HG02759 (cell line): Measurements from ENCODE around the gene HECW1.

Experiments used
- ATAC-seq: cut with Tn5 transposase; IDR thresholded peaks from one replicate; pipeline ENCODE4 v1.9.1; 2021; ENCODE audit warnings: mild to moderate bottlenecking, moderate library complexity; ENCODE audit not compliant: unreplicated experiment

Gene HECW1

GRCh38 chr7:43405948-43406347 is 293.5 kb downstream of the HECW1 start:
- ATAC-seq, result no peak

GRCh38 chr7:43406961-43407360 is 294.5 kb downstream of the HECW1 start:
- no peak for ATAC-seq

- no peak for ATAC-seq
Measured at GRCh38 chr7:43408981-43409380, 296.5 kb downstream of the HECW1 start.

- ATAC-seq, result no peak
Measured at GRCh38 chr7:43417455-43417854, 305.0 kb downstream of the HECW1 start.

- no peak for ATAC-seq
Measured at GRCh38 chr7:43430411-43430810, 318.0 kb downstream of the HECW1 start.

GRCh38 chr7:43431020-43431595 is 318.7 kb downstream of the HECW1 start:
- no peak for ATAC-seq

GRCh38 chr7:43433639-43434038 is 321.2 kb downstream of the HECW1 start:
- ATAC-seq, result no peak

GRCh38 chr7:43437001-43437400 is 324.6 kb downstream of the HECW1 start:
- no peak for ATAC-seq

- no peak for ATAC-seq
Measured at GRCh38 chr7:43438897-43439479, 326.5 kb downstream of the HECW1 start.

- ATAC-seq, result peak; percentile 82
Measured at GRCh38 chr7:43439631-43440401, 327.4 kb downstream of the HECW1 start.

GRCh38 chr7:43441231-43442130 is 329.0 kb downstream of the HECW1 start:
- no peak for ATAC-seq

GRCh38 chr7:43443381-43443780 is 330.9 kb downstream of the HECW1 start:
- ATAC-seq, result no peak

- no peak for ATAC-seq
Measured at GRCh38 chr7:43444711-43445578, 332.5 kb downstream of the HECW1 start.

- no peak for ATAC-seq
Measured at GRCh38 chr7:43449577-43449976, 337.1 kb downstream of the HECW1 start.

GRCh38 chr7:43450894-43451293 is 338.4 kb downstream of the HECW1 start:
- no peak for ATAC-seq

GRCh38 chr7:43454936-43455518 is 342.6 kb downstream of the HECW1 start:
- ATAC-seq, result no peak

- no peak for ATAC-seq
Measured at GRCh38 chr7:43456200-43456599, 343.8 kb downstream of the HECW1 start.

- ATAC-seq, result no peak
Measured at GRCh38 chr7:43458330-43459018, 346.0 kb downstream of the HECW1 start.

GRCh38 chr7:43459019-43459337 is 346.5 kb downstream of the HECW1 start:
- no peak for ATAC-seq
